Hepatocyte (in vitro differentiated cells): ENCODE data around the gene ME3.

Experiments
- CTCF ChIP-seq: fragments of 200-600 bp; sonication (generic); IDR thresholded peaks from 2 replicates; pipeline ENCODE4 v1.5.1; 2016; ENCODE audit warnings: antibody characterized with exemption, mild to moderate bottlenecking; ENCODE audit not compliant: poor library complexity
- EZH2 ChIP-seq: fragments of 200-600 bp; sonication (generic); IDR thresholded peaks from 2 replicates; pipeline ENCODE4 v1.6.1; 2016; ENCODE audit warnings: antibody characterized with exemption, mild to moderate bottlenecking, borderline replicate concordance

DNA sequence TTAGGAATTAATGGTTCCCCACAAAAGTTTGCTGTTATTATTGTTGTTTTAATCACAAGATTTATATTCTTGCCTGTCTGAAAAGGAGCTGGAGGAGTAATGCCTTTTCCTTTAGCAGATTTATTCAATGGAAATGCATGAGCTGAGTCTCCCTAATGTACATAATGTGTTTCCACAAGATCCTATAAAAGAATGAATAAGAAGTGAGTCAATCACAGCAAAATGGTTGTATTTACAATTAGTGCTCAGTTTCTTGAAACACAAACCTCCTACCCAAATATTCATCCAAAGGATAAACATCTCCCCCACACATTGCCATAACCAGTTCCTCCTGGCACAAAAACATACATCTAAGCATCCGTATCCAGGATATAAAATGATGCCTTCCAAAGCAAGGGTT is 33.3 kb downstream of the ME3 start:
- TF ChIP-seq CTCF, result no peak
- no peak for TF ChIP-seq EZH2
